ACHN (cell line): ENCODE measurements around the gene FLNB.
A peak's percentile ranks its signal among the peaks of the same experiment; 100 is the strongest.

Source experiments
- DNase-seq: peaks from one replicate; pipeline ENCODE4 v3.0.0-alpha.2; 2015
- in situ Hi-C: cut with HindIII; loops from 2 replicates; pipeline ENCODE4 v1.10.0; 2017; ENCODE audit warnings: low sequenced_read_pairs, low pct_ligation_motif_present, low pct_unique_long_range_greater_than_20kb

FLNB gene

GRCh38 chr3:58176827-58177489 lies 168.7 kb downstream of the FLNB start:
- DNase-seq = no peak
- in situ Hi-C loops = no loop called here

- in situ Hi-C loops = no loop called here
- DNase-seq = peak; percentile 72
These were observed 169.7 kb downstream of the FLNB start for GRCh38 chr3:58177747-58178527.

DNA sequence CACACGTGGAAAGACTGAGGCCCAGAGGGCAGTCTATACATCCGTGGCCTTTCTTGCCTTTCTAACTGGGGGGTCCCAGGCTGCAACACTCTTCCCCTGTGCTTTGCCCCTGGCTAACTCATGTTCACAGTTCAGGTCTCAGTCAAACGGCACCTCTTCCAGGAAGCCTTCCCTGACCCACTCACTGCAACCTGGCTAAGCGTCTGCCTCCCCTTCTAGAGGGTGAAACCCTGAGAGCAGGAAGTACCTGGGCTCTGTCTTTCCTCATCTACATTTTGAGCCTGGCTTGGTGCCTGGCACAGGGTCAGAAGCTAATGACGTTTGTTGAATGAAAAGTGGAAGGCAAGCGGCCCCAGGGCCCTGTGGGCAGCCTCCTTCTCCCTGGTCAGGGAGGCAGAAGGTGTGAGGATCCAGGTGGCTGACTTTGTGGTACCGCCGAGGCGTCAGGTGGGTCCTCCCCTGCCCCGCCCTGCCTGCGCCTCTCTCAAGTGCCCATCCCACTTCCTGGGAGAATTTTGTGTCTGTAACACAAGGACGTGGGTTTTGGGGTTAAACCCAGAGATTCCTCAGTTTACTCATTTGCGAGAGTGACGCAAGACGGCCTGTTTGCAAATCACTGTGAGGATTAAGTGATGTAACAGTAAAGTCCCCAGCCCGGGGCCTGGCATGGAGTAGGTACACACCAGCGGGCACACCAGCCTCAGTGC lies 170.5 kb downstream of the FLNB start:
- in situ Hi-C loops = no loop called here
- no peak for DNase-seq

- in situ Hi-C loops = no loop called here
- DNase-seq = no peak
These were observed 171.2 kb downstream of the FLNB start for GRCh38 chr3:58179235-58180098.

DNA sequence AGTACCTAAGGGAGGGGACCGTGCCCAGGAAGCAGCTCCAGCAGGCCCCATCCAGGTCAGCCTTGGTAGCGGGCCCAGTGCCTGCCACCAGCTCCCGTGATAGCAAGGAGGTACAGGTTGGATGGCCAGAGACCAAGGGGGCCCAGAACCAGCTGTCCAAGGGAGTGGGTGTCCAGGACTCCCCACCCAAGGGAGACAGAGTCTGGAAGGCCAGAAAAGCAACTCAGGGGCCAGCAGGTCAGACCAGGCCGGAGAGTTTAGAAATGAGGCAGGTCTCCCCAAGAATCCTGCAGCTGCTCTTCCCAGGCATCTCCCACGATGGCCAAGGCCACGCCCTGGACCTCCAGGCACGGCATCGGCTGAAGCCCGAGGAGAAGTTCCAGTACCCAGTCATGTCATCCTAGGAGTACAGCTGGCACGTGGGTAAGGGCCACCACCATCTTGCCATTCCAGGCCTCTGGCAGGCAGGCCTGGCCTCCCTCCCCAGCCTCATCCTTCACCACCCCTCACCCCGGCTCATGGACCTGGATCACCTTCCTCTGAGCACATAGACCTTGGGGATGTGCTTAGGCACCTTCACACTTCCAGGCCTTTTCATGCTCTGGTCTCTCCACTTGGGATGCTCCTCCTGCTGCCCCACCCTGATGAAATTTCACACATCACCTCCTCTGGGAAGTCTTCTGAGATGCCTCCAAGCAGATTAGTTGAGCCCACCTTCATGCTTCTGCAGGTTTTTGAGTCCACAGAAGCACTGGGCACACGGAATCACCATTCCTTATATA lies 172.1 kb downstream of the FLNB start:
- in situ Hi-C loops = no loop called here
- DNase-seq = no peak

DNA sequence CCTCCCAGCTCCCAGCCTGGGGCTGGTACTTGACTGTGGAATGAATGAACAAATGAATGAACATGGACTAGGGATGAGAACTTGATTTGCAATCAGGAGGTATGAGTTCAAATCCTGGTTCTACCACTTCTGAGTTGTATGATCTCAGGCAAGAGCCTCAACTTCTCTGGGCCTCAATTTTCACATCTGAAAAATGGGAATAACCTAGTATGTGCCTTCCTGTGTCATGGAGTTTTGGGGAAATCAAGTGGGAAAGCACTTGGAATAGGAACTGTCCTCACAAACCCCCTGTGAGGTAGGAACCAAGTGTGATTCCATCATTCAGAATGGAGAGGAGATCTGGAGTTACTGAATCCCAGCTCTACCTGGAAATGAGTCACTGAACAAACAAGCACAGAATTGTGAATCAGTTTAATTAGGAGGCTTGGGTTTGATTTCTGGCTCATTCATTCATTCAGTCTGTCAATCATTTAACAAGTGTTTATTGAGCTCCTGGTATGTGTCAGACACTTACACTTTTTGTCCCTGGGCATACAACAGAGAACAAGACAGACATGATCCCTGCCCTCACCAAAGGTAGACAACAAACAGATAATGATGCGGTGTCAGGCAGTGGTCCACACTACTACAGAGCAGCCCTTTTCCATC lies 172.8 kb downstream of the FLNB start:
- in situ Hi-C loops = no loop called here
- no peak for DNase-seq

GRCh38 chr3:58183221-58183620 lies 175.0 kb downstream of the FLNB start:
- no peak for DNase-seq
- in situ Hi-C loops = no loop called here

DNA sequence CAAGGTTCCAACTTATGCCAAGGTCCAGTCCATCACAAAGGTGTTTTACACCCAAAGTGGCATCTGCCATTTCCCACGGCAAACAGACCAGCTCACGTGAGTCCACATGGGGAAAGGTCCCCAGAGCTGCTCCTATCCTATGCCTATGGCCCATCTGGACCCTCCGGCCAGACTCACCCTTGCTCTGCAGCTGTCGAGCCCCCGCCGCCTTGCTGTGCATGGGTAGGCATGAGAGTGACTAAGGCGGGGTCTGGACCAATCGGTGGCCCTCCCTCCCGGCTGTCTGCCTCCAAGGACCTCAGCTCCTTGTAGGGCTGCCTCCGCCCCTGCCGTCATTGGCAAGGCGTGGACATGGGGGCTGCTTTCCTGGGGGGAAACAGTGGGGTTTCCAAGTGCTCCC lies 175.7 kb downstream of the FLNB start:
- in situ Hi-C loops = no loop called here
- no peak for DNase-seq

DNA sequence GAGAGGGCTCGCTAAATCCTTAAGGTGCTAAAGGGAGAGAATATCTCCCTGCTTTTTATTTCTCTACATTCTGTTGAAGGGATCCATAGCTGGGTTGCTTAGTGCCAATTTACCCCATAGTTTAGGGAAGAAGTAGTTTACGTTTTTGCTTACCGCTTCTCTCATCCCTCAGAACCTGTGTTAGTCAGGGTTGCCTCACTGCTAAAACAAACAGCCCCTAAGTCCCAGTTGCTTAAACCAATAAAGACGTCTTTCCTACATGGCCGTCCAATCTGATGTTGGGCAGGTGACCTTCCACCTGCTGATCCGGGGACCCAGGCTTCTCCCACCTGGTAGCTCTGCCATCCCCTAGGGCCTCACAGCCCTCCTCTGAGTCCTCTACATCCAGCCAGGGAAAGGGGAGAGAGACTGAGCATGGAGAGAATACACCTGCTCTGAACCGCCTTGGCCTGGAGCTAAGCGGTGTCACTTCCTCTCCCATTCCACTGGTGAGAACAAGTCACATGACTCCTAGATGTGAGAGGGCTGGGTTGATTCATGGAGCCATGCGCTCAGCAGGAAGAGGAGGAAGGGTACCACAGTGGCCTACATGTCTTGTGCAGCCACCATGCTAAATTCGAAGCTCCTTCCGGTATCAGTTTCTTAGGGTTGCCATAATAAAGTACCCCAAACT lies 176.2 kb downstream of the FLNB start:
- DNase-seq = no peak
- in situ Hi-C loops = no loop called here

- DNase-seq = no peak
- in situ Hi-C loops = no loop called here
These were observed 176.7 kb downstream of the FLNB start for GRCh38 chr3:58184982-58185360.

- DNase-seq = no peak
These were observed 179.9 kb downstream of the FLNB start for GRCh38 chr3:58188173-58188564.

DNA sequence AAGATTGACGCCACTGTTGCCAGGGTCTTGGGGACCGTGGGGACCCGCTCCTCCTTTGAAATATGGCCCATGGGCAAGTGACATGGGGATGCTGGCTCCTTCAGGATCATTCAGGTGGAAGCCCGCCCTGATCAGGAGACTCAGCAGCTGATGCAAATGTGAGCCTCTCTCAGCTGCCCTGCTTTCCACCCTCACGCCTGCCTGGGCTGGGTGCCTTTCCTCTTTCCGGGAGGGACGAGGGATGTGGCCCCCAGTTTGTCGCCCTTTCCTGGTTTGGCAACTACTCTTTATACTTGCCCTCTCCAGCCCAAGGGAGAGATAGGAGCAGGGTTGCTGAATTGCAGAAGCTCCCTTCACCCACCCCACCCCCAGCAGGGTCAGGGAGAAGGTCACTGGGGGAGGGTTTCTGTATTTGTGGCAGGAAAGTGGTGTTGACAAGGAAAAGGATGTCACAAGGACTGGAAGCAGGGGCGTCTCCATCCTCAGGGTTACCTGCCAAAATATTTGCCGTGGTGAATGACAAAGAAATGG lies 180.8 kb downstream of the FLNB start:
- in situ Hi-C loops = no loop called here
- DNase-seq = no peak

More at GRCh38 chr3:58188173-58188564, 179.9 kb downstream of the FLNB start:
- in situ Hi-C loops = no loop called here

DNA sequence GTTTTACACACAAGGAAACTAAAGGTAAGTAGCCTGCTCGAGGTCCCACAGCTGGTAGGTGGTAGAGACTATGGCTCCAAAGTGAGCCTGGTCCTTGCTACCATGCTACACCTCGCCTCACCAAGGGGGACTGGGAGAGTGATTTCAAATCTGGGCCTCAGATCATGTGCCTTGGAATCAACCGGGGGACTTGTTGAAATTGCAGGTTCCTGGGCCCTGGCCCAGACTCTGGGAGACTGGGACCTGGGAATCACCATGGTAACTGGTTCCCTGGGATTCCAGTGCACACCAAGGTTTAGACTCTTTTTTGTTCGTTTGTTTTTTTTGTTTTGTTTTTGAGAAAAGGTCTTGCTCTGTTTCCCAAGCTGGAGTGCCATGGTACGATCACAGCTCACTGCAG lies 181.5 kb downstream of the FLNB start:
- DNase-seq = no peak
- in situ Hi-C loops = no loop called here

DNA sequence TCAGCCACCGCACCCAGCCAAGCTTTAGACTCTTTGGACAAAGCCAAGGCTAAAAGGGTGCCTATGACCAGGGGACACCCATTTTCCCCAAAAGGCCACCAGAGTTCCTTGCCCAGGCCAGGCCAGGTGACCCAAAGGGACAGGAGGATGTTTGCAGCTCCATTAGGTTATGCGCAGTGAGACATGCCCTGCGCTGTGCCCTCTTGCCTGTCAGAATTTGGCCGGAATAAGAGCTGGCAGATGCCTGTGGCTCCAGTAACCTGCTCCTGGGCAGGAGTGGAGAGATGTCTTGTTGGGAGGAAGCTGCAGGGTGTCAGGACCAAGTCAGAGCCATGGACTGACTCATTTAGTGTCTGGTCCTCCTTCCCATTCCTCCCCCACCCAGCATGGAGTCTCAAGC lies 182.1 kb downstream of the FLNB start:
- no peak for DNase-seq
- in situ Hi-C loops = no loop called here

GRCh38 chr3:58190882-58191281 lies 182.7 kb downstream of the FLNB start:
- in situ Hi-C loops = no loop called here
- no peak for DNase-seq

GRCh38 chr3:58191361-58191991 lies 183.3 kb downstream of the FLNB start:
- no peak for DNase-seq
- in situ Hi-C loops = no loop called here
